HG02938 (cell line): Measurements from ENCODE around the gene MYO1H.
"Not testable (repeated sequence)": the region's sequence is repeated elsewhere in the genome, so short reads cannot be mapped to it uniquely, and the experiment has no call there.

Experiments
- ATAC-seq: cut with Tn5 transposase; IDR thresholded peaks from one replicate; pipeline ENCODE4 v1.9.1; 2021; ENCODE audit warnings: mild to moderate bottlenecking, moderate library complexity; ENCODE audit not compliant: unreplicated experiment

The MYO1H gene

DNA sequence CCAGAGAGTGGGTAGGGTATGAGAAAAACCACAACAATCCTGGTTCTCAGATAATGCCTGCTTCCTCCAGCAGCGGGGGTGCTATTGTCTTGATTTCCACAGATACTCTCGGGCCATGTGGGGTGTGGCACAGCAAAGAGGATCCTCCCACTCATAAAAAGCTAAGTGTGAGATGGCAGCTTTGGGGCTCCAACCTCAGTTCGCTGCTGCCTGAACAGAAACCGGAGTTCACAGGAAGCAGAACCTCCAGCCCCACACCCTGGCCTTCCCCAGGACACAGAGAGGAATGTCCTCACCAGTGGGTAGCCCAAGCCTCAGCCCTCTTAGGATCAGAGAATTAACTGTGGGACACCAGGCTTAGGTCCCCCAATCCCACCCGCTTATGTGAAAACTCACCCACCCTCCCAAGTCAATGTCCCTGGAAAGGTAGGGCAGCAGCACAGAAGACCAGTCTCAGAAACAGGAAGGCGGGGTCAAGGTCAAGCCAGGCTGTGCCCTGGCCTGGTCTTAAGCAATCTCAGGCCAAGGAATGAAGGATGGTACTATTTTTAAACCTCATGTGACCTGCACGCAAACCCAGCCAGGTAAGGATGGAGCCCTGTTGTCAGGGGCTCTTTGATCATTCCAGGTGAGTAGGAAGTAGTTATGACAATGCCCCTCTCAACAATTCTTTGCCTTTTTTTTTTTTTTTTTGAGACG, 120.4 kb downstream of the MYO1H start:
- no peak for ATAC-seq

DNA sequence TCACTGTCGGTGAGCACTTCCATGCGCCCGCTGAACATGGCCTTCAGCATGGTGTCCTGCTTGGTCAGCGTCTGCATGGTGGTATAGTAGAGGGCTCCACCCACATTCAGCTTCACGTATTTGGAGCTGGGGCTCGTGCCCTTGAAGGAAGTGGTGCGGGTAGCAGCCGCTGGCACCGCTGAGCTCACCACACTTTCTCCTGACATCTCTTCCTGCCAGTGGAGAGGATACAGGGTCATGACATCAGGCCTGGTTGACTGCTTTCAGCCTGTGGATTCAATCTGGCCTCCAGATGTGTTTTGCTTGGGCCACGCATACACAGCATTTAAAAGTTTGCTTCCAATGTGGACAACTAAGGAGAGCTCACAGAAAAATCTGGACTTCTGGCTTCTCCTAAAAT, 121.8 kb downstream of the MYO1H start:
- ATAC-seq, result no peak

DNA sequence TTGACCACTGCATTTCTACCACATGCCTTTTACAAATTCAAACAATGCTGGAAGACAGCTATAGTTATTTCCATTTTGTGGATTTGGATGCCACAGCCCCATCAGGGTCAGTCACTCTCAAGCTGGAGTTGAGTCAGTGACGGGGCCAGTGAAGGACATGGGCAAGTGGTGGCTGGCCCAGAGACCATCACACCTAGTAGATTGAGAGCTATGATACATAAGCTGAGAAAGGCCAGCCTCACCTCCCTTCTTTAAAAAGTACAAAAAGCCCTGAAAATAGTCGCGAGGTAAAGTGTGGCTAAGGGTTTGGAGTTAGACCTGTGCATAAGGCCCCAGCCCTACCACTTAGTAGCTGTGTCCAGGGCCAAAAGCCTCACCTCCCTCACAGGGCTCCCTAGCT, 125.3 kb downstream of the MYO1H start:
- ATAC-seq, result no peak

GRCh38 chr12:109473526-109474270, 126.0 kb downstream of the MYO1H start:
- not testable (repeated sequence) for ATAC-seq

DNA sequence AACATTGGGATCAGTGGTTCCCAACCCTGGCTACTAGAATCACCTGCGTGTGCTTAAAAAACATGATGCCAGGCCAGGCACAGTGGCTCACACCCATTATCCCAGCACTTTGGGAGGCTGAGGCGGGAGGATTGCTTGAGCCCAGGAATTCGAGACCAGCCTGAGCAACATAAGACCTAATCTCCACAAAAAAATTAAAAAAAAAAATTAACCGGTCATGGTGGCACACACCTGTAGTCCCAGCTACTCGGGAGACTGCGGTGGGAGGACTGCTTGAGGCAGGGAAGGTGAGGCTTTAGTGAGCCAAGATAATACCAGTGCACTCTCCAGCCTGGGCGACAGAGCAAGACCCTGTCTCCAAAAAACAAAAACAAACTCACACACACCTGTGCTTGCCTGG, 127.4 kb downstream of the MYO1H start:
- ATAC-seq, result no peak

- no peak for ATAC-seq
Observed at GRCh38 chr12:109475993-109476806, 128.5 kb downstream of the MYO1H start.

- peak; percentile 7 for ATAC-seq
Observed at GRCh38 chr12:109476807-109477184, 129.1 kb downstream of the MYO1H start.

GRCh38 chr12:109477185-109477962, 129.7 kb downstream of the MYO1H start, which contains the start of the genes KCTD10 and UBE3B:
TSS of gene KCTD10 (minus strand) at chr12:109477300. CDS start at chr12:109477262, 38 bp downstream.
TSS of gene UBE3B (plus strand) at chr12:109477634. CDS start at chr12:109483552, 5,918 bp downstream.
- peak; percentile 90 for ATAC-seq

DNA sequence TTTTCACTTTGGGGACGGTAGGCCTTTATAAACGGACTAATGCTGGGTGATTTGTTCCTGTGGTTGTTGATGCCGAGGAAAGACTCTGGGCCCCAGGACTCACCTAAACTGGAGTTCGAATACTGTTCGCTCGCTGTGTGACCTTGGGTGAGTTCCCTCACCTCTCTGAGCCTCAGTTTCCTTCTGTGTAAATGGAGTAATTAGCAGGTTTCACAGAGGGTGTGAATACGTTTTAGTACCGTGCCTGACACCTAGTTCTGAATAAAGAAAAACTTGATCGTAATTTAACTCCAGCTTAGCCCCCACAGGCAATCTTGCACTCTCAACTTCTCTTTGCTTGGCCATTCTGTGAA, 130.2 kb downstream of the MYO1H start:
- ATAC-seq, result no peak

DNA sequence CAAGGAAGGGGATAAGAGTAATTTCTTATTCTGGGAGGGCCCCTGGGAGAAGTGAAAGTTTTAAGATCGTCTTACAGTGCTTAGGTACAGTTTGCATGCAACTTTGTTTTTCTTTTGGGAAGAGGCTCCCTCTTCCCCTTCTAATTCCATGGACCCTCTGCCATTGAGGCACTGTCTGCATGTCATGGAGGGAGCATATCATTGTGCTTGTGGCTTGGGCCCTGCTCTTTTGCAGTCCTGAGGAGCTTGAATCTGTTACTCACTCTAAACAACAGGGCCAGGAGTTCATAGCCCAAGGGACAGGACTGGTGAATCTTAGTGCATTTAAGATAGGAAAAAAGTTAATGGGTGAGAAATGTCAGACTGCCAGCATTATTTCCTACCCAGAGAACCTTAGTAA, 132.1 kb downstream of the MYO1H start:
- no peak for ATAC-seq

- ATAC-seq, result no peak
Observed at GRCh38 chr12:109480356-109480755, 132.7 kb downstream of the MYO1H start.

DNA sequence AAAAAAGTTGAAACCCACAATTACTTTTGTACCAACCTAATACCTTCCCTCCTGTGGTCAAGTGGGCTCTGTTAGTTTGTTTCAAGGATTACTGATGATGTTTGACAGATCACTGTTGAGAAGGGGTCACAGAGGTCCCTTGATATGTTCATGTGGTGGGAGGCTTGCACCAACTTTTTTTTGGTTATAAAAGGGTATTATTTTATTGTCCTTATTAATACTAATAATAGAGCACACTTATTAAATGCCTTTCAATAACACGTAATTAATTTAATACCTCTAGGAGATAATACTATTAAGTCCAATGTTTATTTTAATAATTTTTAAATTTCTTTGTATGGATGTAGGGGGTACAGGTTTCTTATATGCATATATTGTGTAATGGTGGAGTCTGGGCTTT, 134.2 kb downstream of the MYO1H start:
- no peak for ATAC-seq

DNA sequence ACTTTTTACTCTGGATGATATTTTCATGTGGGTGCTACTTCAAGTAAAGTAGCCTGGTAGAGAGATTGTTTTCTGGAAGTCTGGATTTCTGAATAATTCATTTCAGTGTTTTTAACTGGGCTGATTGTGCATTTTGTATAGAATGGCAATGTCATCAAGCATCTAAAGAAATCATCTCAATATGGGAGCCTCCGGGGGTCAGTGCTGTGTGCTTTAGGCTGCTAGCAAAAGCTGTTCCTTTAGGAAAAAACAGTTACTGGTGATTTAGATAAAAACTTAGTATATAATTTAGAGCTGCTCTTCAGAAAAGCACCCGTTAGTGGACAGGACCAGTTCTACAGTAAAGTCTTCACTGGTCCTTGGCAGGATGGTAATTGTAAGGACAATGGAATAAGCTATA, 134.8 kb downstream of the MYO1H start:
- ATAC-seq, result no peak

- ATAC-seq, result no peak
Observed at GRCh38 chr12:109482894-109483293, 135.2 kb downstream of the MYO1H start.

DNA sequence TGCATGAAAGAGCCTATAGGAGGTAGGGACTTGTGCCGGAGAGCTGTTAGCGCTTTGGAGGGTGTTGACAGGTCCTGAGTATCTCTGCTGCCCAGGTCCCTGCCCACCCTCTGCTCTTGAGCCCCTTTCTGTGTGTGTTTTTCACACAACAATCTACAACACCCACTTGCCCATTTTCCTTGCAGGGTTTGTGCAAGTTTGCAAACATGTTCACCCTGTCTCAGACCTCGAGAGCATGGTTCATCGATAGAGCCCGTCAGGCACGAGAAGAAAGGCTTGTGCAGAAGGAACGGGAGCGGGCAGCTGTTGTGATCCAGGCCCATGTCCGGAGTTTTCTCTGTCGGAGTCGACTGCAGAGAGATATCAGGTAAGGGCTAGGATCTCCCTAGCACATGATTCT, 135.6 kb downstream of the MYO1H start:
- ATAC-seq, result no peak

GRCh38 chr12:109485201-109485600, 137.5 kb downstream of the MYO1H start:
- no peak for ATAC-seq

DNA sequence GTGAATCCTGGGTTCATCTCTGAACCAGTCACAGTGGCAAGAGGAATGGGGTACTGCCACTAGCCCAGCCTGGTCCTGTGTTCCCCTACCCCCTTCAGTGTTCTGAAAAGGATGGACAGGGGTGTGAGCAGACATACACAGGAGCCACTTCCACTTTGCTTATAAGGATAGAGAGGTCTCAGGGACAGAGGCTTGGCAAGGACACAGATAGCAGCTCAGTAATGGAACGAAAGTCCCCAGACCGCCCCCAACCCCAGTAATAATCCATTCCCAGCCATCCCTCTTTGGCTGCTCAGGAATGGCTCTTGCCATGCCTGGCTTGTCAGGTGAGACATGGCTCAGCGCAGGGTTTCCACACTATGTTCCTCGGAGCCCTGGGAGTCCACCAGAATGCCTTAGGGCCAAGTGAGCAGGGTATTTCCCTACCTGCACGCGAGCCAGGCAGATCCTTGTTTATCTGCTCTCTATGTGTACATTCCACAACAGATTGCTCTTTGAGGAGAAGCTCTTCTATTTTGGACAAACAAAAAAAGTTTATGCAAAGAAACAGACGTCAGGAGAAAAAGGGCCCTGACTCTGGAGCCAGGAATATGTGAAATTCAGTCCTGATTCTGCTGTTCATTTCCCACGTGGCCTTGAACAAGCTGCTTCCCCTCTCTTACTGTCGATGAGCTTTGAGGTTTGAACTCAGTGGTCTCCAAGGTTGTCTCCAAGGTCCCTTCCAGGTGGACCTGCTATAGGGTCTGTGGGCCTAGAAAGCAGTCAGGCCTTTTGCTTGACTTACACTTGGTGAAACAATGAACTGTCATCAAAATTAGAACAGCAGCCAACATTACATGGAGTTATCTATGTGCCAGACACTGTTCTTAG, 139.7 kb downstream of the MYO1H start:
- no peak for ATAC-seq

DNA sequence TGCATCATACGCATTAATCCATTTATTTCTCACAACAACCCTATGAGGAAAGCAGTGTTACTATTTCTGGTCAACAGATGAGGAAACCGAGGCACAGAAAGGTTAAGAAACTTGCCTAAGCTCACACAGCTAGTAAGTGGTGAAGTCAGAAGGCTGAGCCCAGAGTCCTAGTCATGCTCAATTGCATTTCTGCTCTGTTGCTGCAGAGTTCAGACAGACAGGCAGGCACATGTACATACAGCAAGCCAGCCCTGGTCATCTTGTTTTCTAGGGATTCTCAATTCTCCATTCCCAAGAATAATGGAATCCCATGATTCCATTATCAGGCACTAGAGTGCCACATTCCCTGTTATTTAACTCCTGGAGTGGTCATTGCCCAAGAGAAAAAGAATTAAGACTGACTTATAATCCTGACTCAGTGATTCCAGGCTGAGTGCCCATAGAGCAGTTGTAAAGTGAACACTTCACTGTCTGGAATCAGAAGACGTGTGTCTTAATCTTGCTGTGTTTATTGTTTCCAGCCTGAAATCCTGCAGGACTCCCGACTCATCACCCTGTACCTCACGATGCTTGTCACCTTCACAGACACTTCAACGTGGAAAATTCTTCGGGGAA, 140.5 kb downstream of the MYO1H start:
- no peak for ATAC-seq
